H9 (cell line): ENCODE measurements around the gene CYP2U1. TPM values are rescaled to one million over a fixed set of nuclear protein-coding genes. Genes with fewer than 3 reads are reported as not detected.

ENCODE experiments used
- DNase-seq: peaks from one replicate; pipeline ENCODE4 v3.0.0-alpha.2; 2017
- H2AFZ ChIP-seq: one replicate; pipeline ENCODE4 v1.6.1; 2013; ENCODE audit warnings: mild to moderate bottlenecking, low read length, control low read depth, moderate library complexity
- H2AK5ac ChIP-seq: 2 replicates; pipeline ENCODE4 v1.6.1; 2013; ENCODE audit warnings: low read length, control low read depth, mixed read lengths; ENCODE audit not compliant: insufficient read length
- H2BK120ac ChIP-seq: one replicate; pipeline ENCODE4 v1.6.1; 2013; ENCODE audit warnings: low read depth, mild to moderate bottlenecking, low read length, control low read depth, inconsistent platforms; ENCODE audit not compliant: poor library complexity, severe bottlenecking
- H2BK12ac ChIP-seq: 2 replicates; pipeline ENCODE4 v1.6.1; 2013; ENCODE audit warnings: low read length, control low read depth, mixed read lengths, low read depth; ENCODE audit not compliant: insufficient read length
- H2BK15ac ChIP-seq: 2 replicates; pipeline ENCODE4 v1.6.1; 2013; ENCODE audit warnings: low read depth, low read length, control low read depth
- H2BK20ac ChIP-seq: one replicate; pipeline ENCODE4 v1.6.1; 2013; ENCODE audit warnings: low read depth, mild to moderate bottlenecking, low read length, control low read depth, inconsistent platforms; ENCODE audit not compliant: poor library complexity, severe bottlenecking
- H2BK5ac ChIP-seq: 2 replicates; pipeline ENCODE4 v1.6.1; 2013; ENCODE audit warnings: low read length, control low read depth, mixed read lengths; ENCODE audit not compliant: insufficient read length
- H3K14ac ChIP-seq: 2 replicates; pipeline ENCODE4 v1.6.1; 2013; ENCODE audit warnings: low read length, control low read depth; ENCODE audit not compliant: insufficient read depth
- H3K18ac ChIP-seq: 2 replicates; pipeline ENCODE4 v1.6.1; 2013; ENCODE audit warnings: low read depth, mild to moderate bottlenecking, mixed read lengths, low read length, control low read depth; ENCODE audit not compliant: insufficient read length
- H3K23ac ChIP-seq: 2 replicates; pipeline ENCODE4 v1.6.1; 2013; ENCODE audit warnings: low read length, control low read depth, mixed read lengths, low read depth; ENCODE audit not compliant: insufficient read length
- H3K23me2 ChIP-seq: 2 replicates; pipeline ENCODE4 v1.6.1; 2013; ENCODE audit warnings: low read depth, mild to moderate bottlenecking, mixed read lengths, low read length, control low read depth; ENCODE audit not compliant: insufficient read length, poor library complexity, severe bottlenecking
- H3K27ac ChIP-seq: 2 replicates; pipeline ENCODE4 v1.5.1; 2013; ENCODE audit warnings: low read length, control low read depth, mixed read lengths, low read depth; ENCODE audit not compliant: insufficient read length
- H3K27me3 ChIP-seq: 2 replicates; pipeline ENCODE4 v1.6.1; 2013; ENCODE audit warnings: low read length, control low read depth, inconsistent platforms; ENCODE audit not compliant: insufficient read depth
- H3K4ac ChIP-seq: 2 replicates; pipeline ENCODE4 v1.6.1; 2013; ENCODE audit warnings: low read depth, mild to moderate bottlenecking, control low read depth, inconsistent platforms, low read length, moderate library complexity
- H3K4me1 ChIP-seq: 2 replicates; pipeline ENCODE4 v1.6.1; 2013; ENCODE audit warnings: low read length, control low read depth, inconsistent platforms; ENCODE audit not compliant: insufficient read depth
- H3K4me2 ChIP-seq: 2 replicates; pipeline ENCODE4 v1.6.1; 2013; ENCODE audit warnings: low read length, control low read depth, mixed read lengths; ENCODE audit not compliant: insufficient read length, insufficient read depth
- H3K56ac ChIP-seq: 2 replicates; pipeline ENCODE4 v1.6.1; 2013; ENCODE audit warnings: low read depth, mild to moderate bottlenecking, mixed read lengths, low read length, control low read depth; ENCODE audit not compliant: insufficient read length
- H3K79me1 ChIP-seq: 2 replicates; pipeline ENCODE4 v1.6.1; 2013; ENCODE audit warnings: low read depth, mild to moderate bottlenecking, moderate library complexity, low read length, control low read depth, inconsistent platforms; ENCODE audit not compliant: insufficient read depth, poor library complexity, severe bottlenecking
- H3K79me2 ChIP-seq: 2 replicates; pipeline ENCODE4 v1.6.1; 2013; ENCODE audit warnings: low read length, control low read depth, inconsistent platforms; ENCODE audit not compliant: insufficient read depth
- H3K9ac ChIP-seq: 2 replicates; pipeline ENCODE4 v1.6.1; 2013; ENCODE audit warnings: low read length, control low read depth, mixed read lengths; ENCODE audit not compliant: insufficient read length; ENCODE audit errors: extremely low read depth
- H3K9me3 ChIP-seq: one replicate; pipeline ENCODE4 v1.6.1; 2013; ENCODE audit warnings: low read depth, low read length, inconsistent platforms; ENCODE audit not compliant: control insufficient read depth
- H3T11ph ChIP-seq: one replicate; pipeline ENCODE4 v1.6.1; 2013; ENCODE audit warnings: mild to moderate bottlenecking, low read length, control low read depth, inconsistent platforms
- H4K20me1 ChIP-seq: one replicate; pipeline ENCODE4 v1.6.1; 2013; ENCODE audit not compliant: control insufficient read depth, insufficient read length, insufficient read depth
- H4K5ac ChIP-seq: 2 replicates; pipeline ENCODE4 v1.6.1; 2013; ENCODE audit warnings: low read depth, mild to moderate bottlenecking, mixed read lengths, low read length, control low read depth; ENCODE audit not compliant: insufficient read length
- H4K8ac ChIP-seq: replicated peaks from 2 replicates; pipeline ENCODE4 v1.6.1; 2013; ENCODE audit warnings: low read length, control low read depth, mixed read lengths, low read depth; ENCODE audit not compliant: insufficient read length
- H4K91ac ChIP-seq: 2 replicates; pipeline ENCODE4 v1.6.1; 2013; ENCODE audit warnings: low read depth, mild to moderate bottlenecking, moderate library complexity, mixed read lengths, low read length, control low read depth; ENCODE audit not compliant: insufficient read length
- H3K27ac Mint-ChIP-seq, 3 experiments: 2 replicates in 2 of 3; 3 replicates in 1 of 3; pipeline ENCODE4 v1.8.0; 2020 to 2021; ENCODE audit warnings: mixed read lengths in 3 of 3, mild to moderate bottlenecking in 1 of 3, moderate library complexity in 1 of 3
- H3K27me3 Mint-ChIP-seq: 2 replicates; pipeline ENCODE4 v1.8.0; 2021; ENCODE audit warnings: low read depth, mild to moderate bottlenecking, moderate library complexity, mixed read lengths
- H3K36me3 Mint-ChIP-seq, 3 experiments: 2 replicates in 2 of 3; 3 replicates in 1 of 3; pipeline ENCODE4 v1.8.0; 2020 to 2021; ENCODE audit warnings: low read depth in 3 of 3, mixed read lengths in 3 of 3; ENCODE audit not compliant: insufficient read depth in 1 of 3
- H3K4me1 Mint-ChIP-seq, 2 experiments: 2 replicates each; pipeline ENCODE4 v1.8.0; 2020; ENCODE audit warnings: mixed read lengths in 2 of 2
- H3K4me3 Mint-ChIP-seq, 2 experiments: 2 replicates in 1 of 2; 3 replicates in 1 of 2; pipeline ENCODE4 v1.8.0; 2020 to 2021; ENCODE audit warnings: mild to moderate bottlenecking in 2 of 2, mixed read lengths in 2 of 2, moderate library complexity in 1 of 2
- H3K9me3 Mint-ChIP-seq, 2 experiments: 2 replicates in 1 of 2; 3 replicates in 1 of 2; pipeline ENCODE4 v1.8.0; 2020; ENCODE audit warnings: mild to moderate bottlenecking in 2 of 2, mixed read lengths in 2 of 2, moderate library complexity in 1 of 2
- CTCF ChIP-seq: fragments of 200-600 bp; sonication (generic); conservative IDR thresholded peaks from 3 replicates; pipeline ENCODE4 v1.8.0; 2021; ENCODE audit warnings: antibody characterized with exemption, mild to moderate bottlenecking
- WGBS: extraction: QIAGEN DNeasy Blood & Tissue Kit; methylation state at CpG from one replicate; pipeline ENCODE4 v1.1.7; 2013; ENCODE audit warnings: missing lambda C conversion rate, low lambda C conversion rate, mixed read lengths; ENCODE audit not compliant: insufficient read length; ENCODE audit errors: extremely low coverage; 5-methylcytosine and 5-hydroxymethylcytosine counted together
- total RNA-seq: library from RNA; stranded (reverse); gene quantifications from 2 replicates; pipeline ENCODE4 v1.2.1, GENCODE V29; 2021

The CYP2U1 gene
- total RNA-seq, 1 experiment from 2014 or later: 9.6 TPM

GRCh38 chr4:107999932-108000539, 68.7 kb downstream of the CYP2U1 start:
- TF ChIP-seq CTCF: no peak
- Histone ChIP-seq H2BK12ac (no peak overlapping the region), H3K27ac (no peak overlapping the region), H3K4ac (no peak overlapping the region), H2BK15ac (no peak overlapping the region), H2AFZ (no peak overlapping the region), H3T11ph (no peak overlapping the region), H4K5ac (no peak overlapping the region), H4K8ac (no peak overlapping the region), H3K56ac (no peak overlapping the region), H2BK20ac (no peak overlapping the region), H3K14ac (no peak overlapping the region), H3K18ac (no peak overlapping the region), H2BK5ac (no peak overlapping the region), H3K23me2 (no peaks in the 10 kb centered on the region), H3K79me1 (peaks cover 12% of the 10 kb centered on the region), H3K9me3 (peaks cover 4% of the 10 kb centered on the region), H3K27me3 (no peaks in the 10 kb centered on the region), H4K20me1 (no peaks in the 10 kb centered on the region), H3K9ac (no peak overlapping the region), H3K4me2 (no peak overlapping the region), H2BK120ac (no peak overlapping the region), H3K79me2 (peaks cover 1% of the 10 kb centered on the region; the same call in 1 of the 2 replicates), H2AK5ac (no peak overlapping the region), H3K4me1 (peaks cover 5% of the 10 kb centered on the region; the same call in 1 of the 2 replicates), H4K91ac (no peak overlapping the region), H3K23ac (no peak overlapping the region)
- H3K4me3 Mint-ChIP-seq: no peak overlapping the region
- no peak for DNase-seq
- H3K9me3 Mint-ChIP-seq: peaks cover 14 to 17% of the 10 kb centered on the region in 2 experiments
- WGBS: no CpG with 5 or more reads among the region's 2 CpGs
- peaks cover 15 to 18% of the 10 kb centered on the region in 2 experiments for H3K4me1 Mint-ChIP-seq
- no peak overlapping the region for H3K27ac Mint-ChIP-seq
- peaks cover 39 to 76% (median 54%) of the 10 kb centered on the region in 3 experiments for H3K36me3 Mint-ChIP-seq
- H3K27me3 Mint-ChIP-seq: no peaks in the 10 kb centered on the region
